CD4-positive, alpha-beta T cell treated with Interleukin-4 for 4 hours (primary cell): ENCODE results near the gene MESP1.
"Not testable (repeated sequence)": the region's sequence is repeated elsewhere in the genome, so short reads cannot be mapped to it uniquely, and the experiment has no call there.

Source experiments
- DNase-seq: peaks from one replicate; pipeline ENCODE4 v3.0.0-alpha.2; 2020

MESP1 gene

GRCh38 chr15:89750560-89751542 lies at the start of gene MESP1:
Gene MESP1 (minus strand): TSS chr15:89751249. CDS start chr15:89751231, 18 bp downstream.
- DNase-seq, result peak; percentile 85

- DNase-seq, result no peak
Measured at GRCh38 chr15:89799918-89800498, 49.0 kb upstream of the MESP1 start.

- no peak for DNase-seq
Measured at GRCh38 chr15:89799011-89799911, 48.2 kb upstream of the MESP1 start.

GRCh38 chr15:89797678-89798201 lies 46.7 kb upstream of the MESP1 start:
- DNase-seq, result no peak

- DNase-seq, result no peak
Measured at GRCh38 chr15:89795996-89796395, 44.9 kb upstream of the MESP1 start.

- DNase-seq, result no peak
Measured at GRCh38 chr15:89794627-89795241, 43.7 kb upstream of the MESP1 start.

GRCh38 chr15:89792106-89792805 lies 41.2 kb upstream of the MESP1 start:
- DNase-seq, result no peak

- DNase-seq, result no peak
Measured at GRCh38 chr15:89790661-89791060, 39.6 kb upstream of the MESP1 start.

- no peak for DNase-seq
Measured at GRCh38 chr15:89790206-89790605, 39.2 kb upstream of the MESP1 start.

- not testable (repeated sequence) for DNase-seq
Measured at GRCh38 chr15:89788585-89788984, 37.5 kb upstream of the MESP1 start.

GRCh38 chr15:89787944-89788343 lies 36.9 kb upstream of the MESP1 start:
- no peak for DNase-seq

GRCh38 chr15:89785774-89786140 lies 34.7 kb upstream of the MESP1 start:
- no peak for DNase-seq

GRCh38 chr15:89785064-89785773 lies 34.2 kb upstream of the MESP1 start:
- DNase-seq, result no peak

GRCh38 chr15:89784686-89784960 lies 33.6 kb upstream of the MESP1 start:
- no peak for DNase-seq

- no peak for DNase-seq
Measured at GRCh38 chr15:89783861-89784685, 33.0 kb upstream of the MESP1 start.

- DNase-seq, result no peak
Measured at GRCh38 chr15:89783111-89783860, 32.2 kb upstream of the MESP1 start.

- DNase-seq, result not testable (repeated sequence)
Measured at GRCh38 chr15:89782619-89782950, 31.5 kb upstream of the MESP1 start.

- DNase-seq, result peak; percentile 12
Measured at GRCh38 chr15:89781891-89782618, 31.0 kb upstream of the MESP1 start.

GRCh38 chr15:89781055-89781454 lies 30.0 kb upstream of the MESP1 start:
- peak; percentile 24 for DNase-seq
